ENCODE measurements around the gene FN1. TPM values are rescaled to one million over a fixed set of nuclear protein-coding genes. Genes with fewer than 3 reads are reported as not detected.

The FN1 gene
- total and polyA plus RNA-seq, 4 donors = 916 to 12,965 (median 5,646) TPM

DNA sequence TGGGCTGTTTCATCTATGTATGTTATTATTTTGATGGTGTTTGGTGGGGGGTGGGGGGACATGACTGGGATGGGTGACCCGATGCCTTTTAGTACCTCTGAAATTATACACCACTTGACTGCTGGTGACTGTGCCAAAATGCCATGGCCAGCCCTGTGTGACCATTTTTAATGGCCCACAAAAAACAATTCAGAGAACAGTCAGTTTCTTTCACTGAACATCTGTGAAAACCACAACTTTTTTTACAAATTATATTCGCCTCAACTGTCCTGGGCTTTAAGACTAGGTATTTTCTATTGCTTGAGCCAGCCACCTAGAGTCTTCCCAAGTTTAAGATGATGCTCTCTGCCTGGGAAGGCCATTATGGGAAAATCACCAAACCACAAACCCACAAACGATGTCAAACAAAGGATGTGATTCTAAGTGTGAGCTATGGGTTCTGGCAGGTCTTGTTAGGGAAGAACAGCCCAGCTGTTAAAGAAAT, 33.9 kb downstream of the FN1 start:
- DNase-seq (no peak), ATAC-seq (ENCODE audit: low FRiP score) (no peak)
- peaks cover 7 to 12% of the 10 kb centered on the region in 2 donors for H3K36me3 ChIP-seq (ENCODE audit: control insufficient read depth in 1 of 2, insufficient read depth in 2 of 2, low read length in 1 of 2)
- H3K9me3 ChIP-seq (ENCODE audit: control insufficient read depth, low read length) = no peaks in the 10 kb centered on the region
- H3K27me3 ChIP-seq (ENCODE audit: control insufficient read depth in 1 of 2, insufficient read depth in 2 of 2, low read length in 1 of 2) = no peaks in the 10 kb centered on the region
- 36% methylated on average over 3 of the region's 3 CpGs for WGBS, 2 donors
- H3K4me3 ChIP-seq (ENCODE audit: low read length in 2 of 2) = no peak overlapping the region
- intact Hi-C loops (cut with DNase I) = no loop called here
- no peak overlapping the region for H3K27ac ChIP-seq (ENCODE audit: low read depth in 1 of 2, low read length in 2 of 2)
- no peaks in the 10 kb centered on the region for H3K4me1 ChIP-seq (ENCODE audit: control insufficient read depth in 1 of 2, insufficient read depth in 2 of 2, low read length in 2 of 2)

DNA sequence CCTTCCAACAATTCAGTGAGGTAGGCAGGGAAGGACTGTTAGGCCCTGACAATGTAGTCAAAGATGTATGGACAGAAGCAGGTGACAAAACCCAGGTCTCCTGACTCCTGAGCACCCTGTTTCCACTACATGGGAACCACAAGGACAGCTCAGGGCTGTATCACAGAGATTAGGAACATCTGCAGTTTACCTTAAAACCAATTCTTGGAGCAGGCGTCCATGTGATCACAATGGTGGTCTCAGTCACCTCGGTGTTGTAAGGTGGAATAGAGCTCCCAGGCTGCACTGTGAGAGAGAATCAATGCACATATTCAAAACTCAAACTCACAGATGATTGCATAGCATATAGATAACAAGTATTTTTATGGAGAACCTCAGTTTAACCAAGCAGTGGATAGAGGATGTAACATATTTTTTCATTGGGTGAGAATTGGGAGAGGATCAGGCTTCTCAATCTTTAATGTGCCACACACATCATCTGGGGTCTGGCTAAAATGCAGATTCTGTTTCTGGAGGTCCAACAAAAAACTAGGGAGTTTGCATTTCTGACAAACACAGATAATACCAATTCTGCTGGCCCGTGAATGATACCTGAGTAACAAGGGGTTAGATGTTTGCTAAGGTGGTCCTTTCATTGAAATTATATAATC, 36.7 kb downstream of the FN1 start:
- Histone ChIP-seq H3K27ac (ENCODE audit: low read depth in 1 of 2, low read length in 2 of 2) (no peak overlapping the region), H3K4me3 (ENCODE audit: low read length in 2 of 2) (no peak overlapping the region), H3K4me1 (ENCODE audit: control insufficient read depth in 1 of 2, insufficient read depth in 2 of 2, low read length in 2 of 2) (no peaks in the 10 kb centered on the region), H3K9me3 (ENCODE audit: control insufficient read depth, low read length) (no peaks in the 10 kb centered on the region), H3K36me3 (ENCODE audit: control insufficient read depth in 1 of 2, insufficient read depth in 2 of 2, low read length in 1 of 2) (peaks cover 7 to 19% of the 10 kb centered on the region in 2 donors), H3K27me3 (ENCODE audit: control insufficient read depth in 1 of 2, insufficient read depth in 2 of 2, low read length in 1 of 2) (no peaks in the 10 kb centered on the region)
- 69 to 72% methylated on average over 3 of the region's 3 CpGs for WGBS, 2 donors
- DNase-seq (no peak), ATAC-seq (ENCODE audit: low FRiP score) (no peak)
- intact Hi-C loops (cut with DNase I) = no loop called here

DNA sequence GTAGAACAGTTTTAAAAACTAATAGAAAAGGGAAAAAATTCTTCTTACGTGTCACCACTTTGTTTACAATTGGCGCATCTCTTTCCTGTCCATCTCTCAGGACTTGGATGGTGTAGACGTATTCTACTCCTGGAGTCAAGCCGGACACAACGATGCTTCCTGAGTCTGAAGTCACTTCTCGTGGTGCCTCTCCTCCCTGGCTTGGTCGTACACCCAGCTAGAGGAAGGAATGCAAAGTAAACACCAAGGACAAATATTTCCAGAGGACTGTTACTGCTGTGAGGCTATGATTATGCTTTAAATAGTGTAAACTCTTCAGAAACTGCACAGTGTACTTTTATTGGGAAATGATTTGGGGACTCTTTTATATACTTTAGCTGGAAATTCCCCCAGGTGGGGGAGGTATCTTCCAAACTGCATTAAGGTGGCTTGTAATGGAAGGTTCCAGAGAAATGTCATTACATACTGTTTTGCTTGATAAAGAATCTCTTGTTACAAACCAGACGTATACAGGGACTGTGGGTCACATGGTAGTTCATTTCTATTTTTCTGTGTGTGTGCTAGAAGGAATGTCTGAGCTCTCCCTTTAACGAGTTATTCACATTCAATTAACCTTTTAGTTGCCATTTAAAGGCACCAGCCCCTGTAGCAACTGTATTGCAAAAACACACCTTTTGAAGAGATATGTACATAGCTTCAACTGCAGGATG, 38.1 kb downstream of the FN1 start:
- ATAC-seq (ENCODE audit: low FRiP score) = peak; percentile 13
- 23 to 25% methylated on average over 9 of the region's 9 CpGs for WGBS, 2 donors
- intact Hi-C loops (cut with DNase I) = no loop called here
- Histone ChIP-seq H3K9me3 (ENCODE audit: control insufficient read depth, low read length) (no peaks in the 10 kb centered on the region), H3K4me3 (ENCODE audit: low read length in 2 of 2) (no peak overlapping the region), H3K36me3 (ENCODE audit: control insufficient read depth in 1 of 2, insufficient read depth in 2 of 2, low read length in 1 of 2) (peaks cover 12 to 24% of the 10 kb centered on the region in 2 donors), H3K27ac (ENCODE audit: low read depth in 1 of 2, low read length in 2 of 2) (no peak overlapping the region), H3K4me1 (ENCODE audit: control insufficient read depth in 1 of 2, insufficient read depth in 2 of 2, low read length in 2 of 2) (no peaks in the 10 kb centered on the region), H3K27me3 (ENCODE audit: control insufficient read depth in 1 of 2, insufficient read depth in 2 of 2, low read length in 1 of 2) (no peaks in the 10 kb centered on the region)
- DNase-seq = no peak

DNA sequence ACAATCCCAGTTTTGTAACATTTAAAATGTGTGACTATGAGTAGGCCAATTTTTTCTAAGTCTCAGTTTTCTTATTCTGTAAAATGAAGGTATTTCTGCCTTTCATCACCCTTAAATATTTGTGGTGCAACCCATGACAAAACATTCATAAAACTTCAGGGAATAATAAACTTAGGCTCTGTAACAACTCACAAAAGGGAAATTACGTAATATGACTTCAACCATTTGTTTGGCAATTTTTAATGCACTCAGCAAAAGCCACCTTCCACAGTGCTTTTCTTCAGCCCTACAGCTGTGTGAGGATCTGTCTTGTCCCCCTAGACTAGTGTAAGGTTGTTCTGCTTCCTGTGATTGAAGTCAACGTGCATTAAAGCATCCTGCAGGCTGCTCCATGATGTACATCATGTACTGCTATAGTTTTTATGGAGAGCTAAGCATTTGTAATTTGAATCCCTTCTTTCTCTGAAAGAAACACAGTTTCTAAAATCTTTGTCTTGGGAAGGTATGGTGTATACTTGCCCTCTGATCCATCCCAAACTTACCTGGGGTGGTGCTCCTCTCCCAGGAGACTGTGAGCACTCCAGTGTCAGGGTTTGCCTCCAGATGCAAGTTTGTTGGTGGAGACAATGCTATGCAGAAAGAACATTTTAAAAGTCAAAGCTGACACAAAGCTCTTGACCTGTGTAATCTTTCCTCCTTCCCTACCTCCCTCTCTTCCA, 39.1 kb downstream of the FN1 start:
- DNase-seq (no peak), ATAC-seq (ENCODE audit: low FRiP score) (peak; percentile 67)
- H3K4me1 ChIP-seq (ENCODE audit: control insufficient read depth in 1 of 2, insufficient read depth in 2 of 2, low read length in 2 of 2) = no peaks in the 10 kb centered on the region
- peak overlapping the region in 1 of 2 donors; percentile 21 for H3K27ac ChIP-seq (ENCODE audit: low read depth in 1 of 2, low read length in 2 of 2)
- intact Hi-C loops (cut with DNase I) = no loop called here
- no peak overlapping the region for H3K4me3 ChIP-seq (ENCODE audit: low read length in 2 of 2)
- no peaks in the 10 kb centered on the region for H3K9me3 ChIP-seq (ENCODE audit: control insufficient read depth, low read length)
- WGBS, 2 donors = 34 to 48% methylated on average over 2 of the region's 2 CpGs
- peaks cover 15 to 28% of the 10 kb centered on the region in 2 donors for H3K36me3 ChIP-seq (ENCODE audit: control insufficient read depth in 1 of 2, insufficient read depth in 2 of 2, low read length in 1 of 2)
- H3K27me3 ChIP-seq (ENCODE audit: control insufficient read depth in 1 of 2, insufficient read depth in 2 of 2, low read length in 1 of 2) = no peaks in the 10 kb centered on the region

DNA sequence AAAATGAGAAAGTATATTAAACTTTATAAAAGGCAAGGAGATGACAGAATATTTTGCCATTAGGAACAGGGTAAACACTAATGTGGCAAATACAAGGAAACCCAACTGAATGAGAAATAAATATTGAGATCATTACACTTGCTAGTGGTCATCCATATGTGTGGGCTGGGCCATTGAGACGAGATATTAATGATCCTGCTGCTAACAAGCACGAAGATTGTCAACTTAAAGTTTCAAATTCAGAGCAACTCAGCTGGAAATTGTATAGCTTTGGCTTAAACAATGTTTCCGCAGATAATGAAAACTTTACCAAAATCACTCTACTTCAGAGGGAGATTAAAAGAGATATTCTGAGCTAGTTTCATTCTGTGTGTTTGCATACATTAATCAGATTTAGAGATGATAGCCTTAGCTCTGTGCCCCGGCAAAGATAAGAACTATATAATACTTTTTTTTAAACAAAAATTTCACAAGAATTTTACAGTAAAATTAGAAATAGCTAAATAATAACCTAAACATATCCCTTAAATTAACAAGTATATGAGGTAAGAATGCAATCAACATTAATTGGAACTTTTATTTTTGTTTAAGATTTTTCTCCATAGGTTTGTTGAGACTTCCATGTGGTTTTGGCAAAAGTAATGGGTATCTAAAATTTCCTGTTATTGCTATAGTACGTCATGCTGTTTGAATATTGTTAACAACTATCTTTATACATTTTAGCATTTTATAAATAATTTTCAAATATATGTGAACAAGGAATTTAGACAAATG, 40.0 kb downstream of the FN1 start:
- Histone ChIP-seq H3K27me3 (ENCODE audit: control insufficient read depth in 1 of 2, insufficient read depth in 2 of 2, low read length in 1 of 2) (no peaks in the 10 kb centered on the region), H3K4me1 (ENCODE audit: control insufficient read depth in 1 of 2, insufficient read depth in 2 of 2, low read length in 2 of 2) (no peaks in the 10 kb centered on the region), H3K9me3 (ENCODE audit: control insufficient read depth, low read length) (no peaks in the 10 kb centered on the region), H3K27ac (ENCODE audit: low read depth in 1 of 2, low read length in 2 of 2) (no peak overlapping the region), H3K36me3 (ENCODE audit: control insufficient read depth in 1 of 2, insufficient read depth in 2 of 2, low read length in 1 of 2) (peaks cover 17 to 28% of the 10 kb centered on the region in 2 donors), H3K4me3 (ENCODE audit: low read length in 2 of 2) (no peak overlapping the region)
- WGBS, 2 donors = 54 to 62% methylated on average over 5 of the region's 5 CpGs
- ATAC-seq (ENCODE audit: low FRiP score) (no peak), DNase-seq (no peak)
- intact Hi-C loops (cut with DNase I) = no loop called here

DNA sequence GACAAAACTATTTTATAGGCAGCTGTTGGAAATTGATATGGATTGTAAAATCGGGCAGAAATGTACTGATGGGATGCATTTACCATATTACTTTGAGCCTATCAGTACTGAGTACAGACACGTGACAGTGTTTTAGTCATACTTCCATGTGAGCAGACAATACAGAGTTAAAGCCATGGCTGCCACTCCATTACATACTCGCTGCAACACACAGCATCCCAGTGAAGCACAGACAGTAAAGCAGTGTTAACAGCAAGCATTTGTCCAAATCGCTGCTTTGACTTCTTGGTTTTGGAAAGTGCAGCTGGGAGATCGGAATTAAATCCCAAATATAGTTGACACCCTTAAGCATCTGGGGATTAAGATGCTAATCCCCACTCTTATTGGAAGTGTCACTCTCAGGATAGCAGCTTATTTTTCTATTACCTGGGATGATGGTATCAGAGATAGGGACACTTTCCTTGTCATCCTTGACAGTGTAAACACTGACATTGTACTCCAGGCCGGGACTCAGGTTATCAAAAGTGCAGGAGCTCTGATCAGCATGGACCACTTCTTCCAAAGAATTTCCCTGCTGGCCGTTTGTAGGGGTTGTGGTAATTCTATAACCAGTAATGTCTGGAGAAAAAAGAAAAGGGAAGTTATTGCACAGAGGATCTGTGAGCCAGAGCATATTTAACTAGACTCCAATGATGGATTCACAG, 41.6 kb downstream of the FN1 start:
- 61% methylated on average over 7 of the region's 7 CpGs for WGBS, 2 donors

DNA sequence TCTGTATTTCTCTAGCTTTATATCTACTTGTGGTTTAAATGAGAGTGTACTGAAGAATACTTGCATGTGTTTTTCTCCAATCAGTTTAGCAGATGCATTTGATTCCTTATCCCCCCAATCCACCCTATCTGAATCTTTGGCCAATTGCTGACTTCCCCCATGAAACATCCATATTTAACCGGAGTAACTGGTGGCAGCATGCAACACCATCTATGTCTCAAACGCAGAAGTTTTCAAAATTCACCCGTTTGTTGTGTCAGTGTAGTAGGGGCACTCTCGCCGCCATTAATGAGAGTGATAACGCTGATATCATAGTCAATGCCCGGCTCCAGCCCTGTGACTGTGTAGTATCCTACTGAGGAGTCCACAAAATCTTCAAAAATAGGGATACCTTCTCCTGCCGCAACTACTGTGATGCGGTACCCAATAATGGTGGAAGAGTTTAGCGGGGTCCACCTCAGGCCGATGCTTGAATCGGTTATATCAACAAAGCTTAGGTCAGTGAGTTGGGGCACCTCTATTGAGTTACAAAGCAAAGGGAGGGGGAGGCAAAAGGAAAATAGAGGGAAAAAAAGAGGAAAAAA, 43.1 kb downstream of the FN1 start:
- DNase-seq (no peak), ATAC-seq (ENCODE audit: low FRiP score) (no peak)
- intact Hi-C loops (cut with DNase I) = no loop called here
- no peak overlapping the region for H3K4me3 ChIP-seq (ENCODE audit: low read length in 2 of 2)
- no peak overlapping the region for H3K27ac ChIP-seq (ENCODE audit: low read depth in 1 of 2, low read length in 2 of 2)
- no peaks in the 10 kb centered on the region for H3K4me1 ChIP-seq (ENCODE audit: control insufficient read depth in 1 of 2, insufficient read depth in 2 of 2, low read length in 2 of 2)
- H3K9me3 ChIP-seq (ENCODE audit: control insufficient read depth, low read length) = no peaks in the 10 kb centered on the region
- 85 to 86% methylated on average over 12 of the region's 12 CpGs for WGBS, 2 donors
- peaks cover 28 to 32% of the 10 kb centered on the region in 2 donors for H3K36me3 ChIP-seq (ENCODE audit: control insufficient read depth in 1 of 2, insufficient read depth in 2 of 2, low read length in 1 of 2)
- no peaks in the 10 kb centered on the region for H3K27me3 ChIP-seq (ENCODE audit: control insufficient read depth in 1 of 2, insufficient read depth in 2 of 2, low read length in 1 of 2)

More for the DNA sequence above, 41.6 kb downstream of the FN1 start:
- Histone ChIP-seq H3K9me3 (ENCODE audit: control insufficient read depth, low read length) (no peaks in the 10 kb centered on the region), H3K36me3 (ENCODE audit: control insufficient read depth in 1 of 2, insufficient read depth in 2 of 2, low read length in 1 of 2) (peaks cover 22 to 34% of the 10 kb centered on the region in 2 donors), H3K4me3 (ENCODE audit: low read length in 2 of 2) (no peak overlapping the region), H3K27me3 (ENCODE audit: control insufficient read depth in 1 of 2, insufficient read depth in 2 of 2, low read length in 1 of 2) (no peaks in the 10 kb centered on the region), H3K27ac (ENCODE audit: low read depth in 1 of 2, low read length in 2 of 2) (no peak overlapping the region), H3K4me1 (ENCODE audit: control insufficient read depth in 1 of 2, insufficient read depth in 2 of 2, low read length in 2 of 2) (no peaks in the 10 kb centered on the region)
- intact Hi-C loops (cut with DNase I) = no loop called here
- DNase-seq (no peak), ATAC-seq (ENCODE audit: low FRiP score) (no peak)

DNA sequence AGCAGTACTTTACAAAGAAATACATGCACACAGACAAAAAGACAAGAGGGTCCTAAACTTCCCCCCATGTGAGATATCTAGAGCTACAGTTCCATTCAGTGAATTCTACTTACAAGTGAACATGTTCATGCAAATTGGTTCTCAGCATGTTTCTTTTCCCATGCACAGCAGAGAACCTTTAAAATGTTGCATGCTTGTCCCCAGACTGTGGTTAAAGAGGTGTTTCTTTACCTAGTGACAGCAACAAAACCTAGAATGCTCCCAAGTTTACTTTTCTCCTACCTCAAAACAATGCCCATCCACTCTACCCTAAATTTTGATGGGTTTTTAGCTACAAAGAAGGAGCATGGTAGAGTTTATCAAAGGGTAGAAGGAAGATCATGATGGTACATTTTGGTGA, 43.7 kb downstream of the FN1 start:
- Histone ChIP-seq H3K4me1 (ENCODE audit: control insufficient read depth in 1 of 2, insufficient read depth in 2 of 2, low read length in 2 of 2) (no peaks in the 10 kb centered on the region), H3K36me3 (ENCODE audit: control insufficient read depth in 1 of 2, insufficient read depth in 2 of 2, low read length in 1 of 2) (peaks cover 28 to 32% of the 10 kb centered on the region in 2 donors), H3K4me3 (ENCODE audit: low read length in 2 of 2) (no peak overlapping the region), H3K27me3 (ENCODE audit: control insufficient read depth in 1 of 2, insufficient read depth in 2 of 2, low read length in 1 of 2) (no peaks in the 10 kb centered on the region), H3K27ac (ENCODE audit: low read depth in 1 of 2, low read length in 2 of 2) (no peak overlapping the region), H3K9me3 (ENCODE audit: control insufficient read depth, low read length) (no peaks in the 10 kb centered on the region)
- DNase-seq (no peak), ATAC-seq (ENCODE audit: low FRiP score) (no peak)
- intact Hi-C loops (cut with DNase I) = no loop called here
